RCC 7860 (cell line): ENCODE data around the gene AQP12B.

Source experiments
- DNase-seq: peaks from one replicate; pipeline ENCODE4 v3.0.0-alpha.2; 2015; ENCODE audit warnings: low spot score
- FAIRE-seq: peaks from 2 replicates; lab custom pipeline; 2012; peaks lifted over from hg19 to GRCh38; lab: Jason Lieb, UNC

The AQP12B gene

DNA sequence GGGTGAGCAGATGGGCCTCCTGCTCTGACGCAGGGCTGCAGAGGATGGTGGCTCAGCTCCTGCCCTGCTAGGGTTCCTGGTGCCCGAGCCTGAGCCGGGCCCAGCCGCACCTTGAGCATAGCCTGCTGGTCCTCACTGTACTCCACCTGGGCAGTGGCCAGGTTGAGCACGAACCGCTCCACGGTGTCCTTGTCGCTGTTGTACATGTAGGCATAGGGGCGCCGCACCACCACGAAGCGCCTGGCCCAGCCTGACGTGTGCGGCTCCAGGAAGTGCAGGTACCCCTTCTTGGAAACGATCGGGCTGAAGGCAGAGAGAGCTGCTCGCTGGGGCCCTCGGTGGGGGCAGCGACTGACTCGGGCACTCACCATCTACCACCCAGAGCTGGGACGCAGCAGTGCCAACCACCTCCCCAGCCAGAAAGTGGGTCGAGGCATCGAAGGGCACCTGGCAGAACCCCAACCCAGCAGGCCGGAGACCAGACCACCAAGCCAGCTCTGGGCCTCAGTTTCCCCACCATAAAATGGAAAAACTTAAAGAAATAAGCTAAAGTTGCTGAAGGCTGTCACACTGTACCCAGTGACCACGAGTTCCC, 36.3 kb upstream of the AQP12B start:
- FAIRE-seq (no peak), DNase-seq (no peak)

DNA sequence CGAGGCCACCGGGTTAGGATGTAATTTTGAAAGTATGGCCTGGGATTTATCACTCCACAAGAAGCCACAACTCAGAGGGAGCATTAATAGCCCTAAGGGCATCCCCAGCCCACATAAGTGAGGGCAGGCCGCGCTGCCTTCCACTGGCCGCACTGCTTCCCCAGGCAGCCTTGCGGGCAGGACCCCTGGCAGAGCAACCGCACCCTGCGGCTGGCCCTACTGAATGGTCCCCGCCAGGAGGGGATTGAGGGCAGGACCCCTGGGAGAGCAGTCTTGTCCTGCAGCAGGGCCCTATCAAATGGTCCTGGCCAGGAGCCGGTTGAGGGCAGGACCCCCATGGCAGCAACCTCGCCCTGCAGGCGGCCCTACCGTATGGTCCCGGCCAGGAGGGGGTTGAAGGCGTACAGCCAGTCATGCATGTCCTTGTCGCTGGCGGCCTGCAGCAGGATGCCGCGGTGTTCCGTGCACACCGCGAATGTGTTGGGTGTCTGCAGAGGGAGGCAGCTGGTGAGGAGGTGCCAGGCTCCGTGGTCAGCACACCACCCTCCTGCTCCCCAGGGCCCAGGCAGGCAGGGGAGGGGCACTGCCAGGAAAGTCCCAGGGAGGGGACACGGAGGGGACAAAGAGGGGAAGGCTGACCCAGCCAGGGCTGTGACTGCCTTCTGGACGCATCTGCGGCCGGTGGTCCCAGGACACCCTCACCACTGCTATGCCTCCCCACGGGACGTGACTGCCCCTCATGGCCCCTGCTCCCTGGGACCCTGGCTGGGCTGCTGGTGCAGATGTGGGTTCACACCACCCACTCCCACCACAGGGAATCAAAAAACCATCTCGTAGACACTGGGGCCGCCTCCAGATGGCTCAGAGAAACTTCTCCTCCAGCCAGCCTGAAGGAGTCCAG, 35.2 kb upstream of the AQP12B start:
- DNase-seq (no peak), FAIRE-seq (no peak)

DNA sequence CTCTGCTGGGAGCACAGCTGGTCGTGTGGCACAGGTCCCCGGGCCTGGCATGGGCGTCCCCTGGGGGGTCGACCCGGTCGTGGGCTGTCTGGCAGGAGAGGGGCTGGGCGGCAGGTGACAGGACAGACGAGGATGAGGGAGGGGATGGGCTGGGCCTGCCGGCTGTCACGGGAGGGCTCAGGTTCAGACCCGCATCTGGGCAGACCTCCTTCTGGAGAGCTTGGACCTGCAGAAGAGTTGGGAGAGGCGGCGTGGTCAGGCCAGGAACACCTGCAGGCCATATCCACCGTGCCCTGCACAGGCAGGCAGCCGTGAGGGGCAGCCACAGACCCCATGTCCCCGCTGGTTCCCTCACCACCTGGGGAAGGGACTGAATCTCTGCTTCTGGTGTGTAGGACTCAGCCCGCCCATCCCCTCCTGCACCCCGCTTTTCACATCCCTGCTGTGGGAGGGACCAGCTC, 34.5 kb upstream of the AQP12B start:
- FAIRE-seq (no peak), DNase-seq (no peak)

DNA sequence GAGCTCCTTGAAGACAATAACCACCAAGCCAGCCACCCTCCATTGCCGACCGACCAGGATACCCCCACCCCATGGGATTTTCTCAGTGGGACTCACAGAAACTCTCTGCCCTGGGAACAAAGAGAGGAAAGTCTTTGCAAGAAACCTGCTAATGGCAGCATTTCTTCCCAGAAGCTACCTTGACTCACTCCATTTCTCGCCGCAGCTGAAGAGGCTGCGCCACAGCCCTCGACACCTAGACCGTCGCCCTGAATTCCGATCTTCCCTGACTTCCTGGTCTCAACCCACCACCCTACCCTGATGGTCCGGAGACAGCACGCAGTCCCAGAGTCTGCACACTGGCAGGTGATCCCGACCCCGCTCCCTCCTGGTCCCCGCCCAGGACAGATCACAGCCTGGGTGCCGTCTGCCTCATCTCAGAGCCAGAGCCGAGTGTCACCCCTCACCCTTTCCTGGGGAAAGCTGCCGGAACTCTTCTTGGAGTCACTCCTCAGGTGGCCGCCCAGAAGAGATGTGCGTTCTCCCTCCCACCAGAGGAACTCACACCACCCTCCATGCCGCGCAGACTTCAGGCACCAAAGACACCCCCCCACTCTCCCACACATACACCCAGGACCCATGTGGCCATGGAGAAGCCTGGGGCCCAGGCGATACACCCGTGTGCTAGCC, 33.6 kb upstream of the AQP12B start:
- FAIRE-seq (no peak), DNase-seq (no peak)

DNA sequence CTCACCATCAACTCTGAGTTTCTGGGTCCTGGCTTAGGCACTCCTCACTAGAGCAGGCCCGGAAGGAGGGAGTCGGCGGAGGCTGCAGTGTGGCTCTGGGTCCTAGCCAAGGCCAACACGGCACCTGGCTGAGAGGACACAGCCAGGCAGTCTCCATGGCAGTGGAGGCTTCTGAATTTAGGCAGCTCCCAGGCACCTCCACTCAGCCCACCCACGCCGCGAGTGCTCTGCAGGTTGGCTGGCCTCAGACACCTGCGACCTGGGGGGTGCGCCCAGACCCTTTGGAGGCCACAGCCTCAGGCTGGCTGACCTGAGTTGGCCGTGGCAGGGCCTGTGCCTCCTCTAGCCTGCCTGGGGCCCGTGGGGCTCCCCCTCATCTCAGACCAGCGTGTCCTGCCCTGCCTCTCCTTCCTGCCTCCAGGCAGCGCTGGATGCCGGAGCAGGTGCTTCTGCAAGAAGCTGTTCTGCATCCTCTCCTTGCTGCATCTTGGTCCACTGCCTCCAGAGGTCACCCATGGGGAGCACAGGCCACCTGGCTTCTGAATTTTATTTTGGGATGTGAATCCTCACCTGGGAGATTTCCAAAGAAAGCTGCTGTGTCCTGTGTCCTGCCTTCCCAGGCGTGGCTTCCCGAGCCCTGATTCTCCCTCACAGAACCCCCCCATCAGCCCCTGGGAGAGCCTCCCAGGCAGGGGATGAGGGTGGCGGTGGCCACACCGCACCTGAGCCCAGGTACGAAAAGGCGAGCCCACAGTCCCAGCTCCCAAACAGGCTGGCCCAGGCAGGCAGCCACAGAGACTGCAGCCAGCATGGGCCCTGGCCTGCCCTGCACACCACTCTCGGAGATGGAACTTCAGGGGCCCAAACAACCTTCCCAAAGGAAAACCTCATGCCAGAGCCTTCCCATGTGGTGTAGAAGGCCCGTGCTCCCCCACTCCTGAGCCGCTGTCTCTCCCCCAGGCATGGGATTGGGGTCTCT, 32.4 kb upstream of the AQP12B start:
- DNase-seq (no peak), FAIRE-seq (no peak)

DNA sequence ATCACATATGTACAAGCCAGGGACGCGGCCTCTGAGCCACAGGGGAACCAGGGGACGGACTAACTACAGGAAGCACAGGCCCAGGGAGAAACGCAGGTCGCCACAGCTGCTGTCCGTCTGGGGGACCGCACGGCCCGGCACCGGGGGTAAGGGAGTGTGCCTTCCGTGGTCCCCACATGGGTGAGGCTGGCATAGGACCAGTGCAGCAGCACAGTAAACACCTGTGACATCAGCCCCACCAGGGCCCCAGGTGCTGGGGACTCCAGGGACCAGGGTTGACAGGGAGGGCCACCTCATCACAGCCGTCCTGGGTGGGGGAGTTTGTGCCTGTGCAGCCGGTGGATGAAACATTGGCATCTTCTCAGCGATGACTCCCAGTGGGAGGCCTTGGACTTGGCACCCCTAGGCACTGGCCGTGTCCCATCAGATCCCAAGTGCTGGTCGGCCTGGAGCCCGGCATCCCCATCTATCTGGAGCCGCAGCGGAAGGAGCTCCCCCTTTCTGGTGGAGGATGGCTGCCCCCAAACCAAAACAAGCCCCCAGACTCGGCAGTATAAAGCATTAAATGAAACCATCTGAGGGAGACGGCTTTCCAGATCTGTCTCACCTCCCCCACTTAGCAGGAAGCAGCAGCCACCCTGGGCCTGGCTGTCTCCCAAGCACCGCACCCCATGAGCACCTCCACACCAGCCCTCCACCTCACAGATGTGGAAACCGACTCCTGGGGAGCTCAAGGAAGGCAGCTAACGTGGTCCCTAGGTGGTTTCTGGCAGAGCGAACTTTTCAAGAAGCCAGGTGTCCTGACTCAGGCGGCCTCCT, 31.5 kb upstream of the AQP12B start:
- DNase-seq: no peak
- FAIRE-seq: no peak

DNA sequence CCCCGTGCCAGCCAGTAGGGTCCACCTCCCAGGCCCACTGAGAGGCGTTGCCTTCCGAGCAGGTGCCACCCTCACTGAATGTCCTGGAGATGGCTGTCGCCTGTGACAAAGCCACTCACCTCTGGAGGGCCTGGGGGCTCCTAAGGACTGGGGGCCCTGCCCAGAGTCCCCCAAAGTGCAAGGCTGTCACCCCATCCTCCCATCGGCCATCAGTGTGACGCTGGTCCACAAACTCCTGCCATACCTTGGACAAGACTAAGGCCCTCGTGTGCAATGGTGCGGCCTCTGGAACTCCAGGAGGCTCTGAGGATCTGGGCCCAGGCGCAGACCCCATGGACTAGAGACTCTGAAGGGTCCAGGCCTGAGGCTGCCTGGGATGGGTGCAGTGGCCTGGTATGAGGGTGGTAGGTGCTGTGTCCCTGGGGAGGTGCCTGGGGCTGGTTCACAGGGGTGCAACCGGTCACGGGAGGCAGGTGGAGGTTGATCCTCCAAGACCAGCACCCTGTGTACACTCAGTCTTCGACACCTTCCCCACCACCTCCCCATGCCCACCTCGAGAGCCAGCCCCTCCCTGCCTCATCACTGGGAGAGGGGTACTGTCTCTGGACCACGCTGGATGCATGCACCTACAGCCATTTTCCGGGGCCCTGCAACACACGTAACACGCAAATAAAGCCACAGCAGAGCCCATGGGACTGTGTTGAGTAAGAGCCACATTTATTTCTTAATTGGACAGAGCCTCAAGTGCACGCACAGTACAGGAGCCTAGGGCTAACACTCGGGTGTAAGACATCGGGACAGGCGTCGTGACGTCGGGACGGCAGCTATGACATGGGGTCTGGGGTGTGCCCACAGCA, 30.6 kb upstream of the AQP12B start:
- DNase-seq: no peak
- FAIRE-seq: no peak

DNA sequence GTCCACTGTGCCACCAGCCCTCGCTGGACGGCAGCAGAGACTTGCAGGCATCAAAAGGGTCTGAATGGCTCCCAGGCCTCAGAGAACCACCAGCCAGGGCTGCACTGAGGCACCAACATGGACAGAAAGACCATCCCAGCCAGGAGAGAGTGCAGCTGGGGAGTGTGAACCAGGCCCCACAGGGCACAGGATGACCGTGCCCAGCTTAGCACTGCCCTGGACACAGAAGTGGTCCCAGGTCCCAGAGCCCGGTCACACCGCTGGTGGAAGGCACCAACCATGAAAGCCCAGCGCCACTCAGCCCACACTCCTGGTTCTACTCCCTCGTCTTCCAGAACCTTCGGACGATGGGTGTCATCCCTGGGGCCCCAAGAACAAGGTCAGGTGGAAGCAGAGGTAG, 29.4 kb upstream of the AQP12B start:
- no peak for FAIRE-seq

DNA sequence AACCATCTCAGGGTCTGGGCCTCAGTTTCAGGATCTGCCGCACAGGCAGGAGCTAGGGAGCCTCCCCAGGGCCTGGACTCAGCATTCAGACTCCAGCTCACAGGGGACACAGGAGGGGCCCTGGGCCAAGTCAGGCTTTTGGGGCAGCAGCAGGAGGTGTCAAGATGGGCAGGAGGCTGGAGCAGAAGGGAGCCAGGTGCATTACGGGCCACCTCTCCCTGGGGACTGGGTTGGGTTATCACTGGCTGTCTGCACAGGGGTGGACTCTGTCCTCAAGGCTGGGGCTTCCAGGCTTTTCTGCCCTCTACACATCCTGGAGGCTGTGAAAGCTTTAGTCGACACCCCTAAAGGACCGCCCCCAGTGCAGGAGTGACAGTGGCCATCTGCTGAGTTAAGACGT, 29.0 kb upstream of the AQP12B start:
- FAIRE-seq (no peak), DNase-seq (no peak)

More for the DNA sequence above, 29.4 kb upstream of the AQP12B start:
- no peak for DNase-seq

DNA sequence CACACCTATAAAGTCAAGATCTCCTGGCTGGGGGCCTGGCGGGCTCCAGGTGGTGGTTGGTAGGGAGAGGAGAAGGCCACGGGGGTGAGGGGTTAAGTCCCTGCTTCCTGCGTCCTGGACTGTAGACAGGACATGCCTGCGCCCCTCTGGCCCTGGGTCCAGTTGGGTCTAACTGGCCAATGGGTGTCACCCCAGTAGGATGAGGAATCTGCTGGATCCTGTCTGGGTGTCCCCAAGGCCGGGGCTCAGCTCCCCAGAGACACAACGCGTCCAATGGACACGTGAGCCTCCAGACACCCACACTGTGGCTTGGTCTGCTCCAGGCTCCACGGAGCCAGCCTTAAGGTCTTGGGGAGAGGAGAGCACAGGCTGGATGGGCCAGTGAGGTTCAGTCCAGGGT, 28.6 kb upstream of the AQP12B start:
- DNase-seq (no peak), FAIRE-seq (no peak)

DNA sequence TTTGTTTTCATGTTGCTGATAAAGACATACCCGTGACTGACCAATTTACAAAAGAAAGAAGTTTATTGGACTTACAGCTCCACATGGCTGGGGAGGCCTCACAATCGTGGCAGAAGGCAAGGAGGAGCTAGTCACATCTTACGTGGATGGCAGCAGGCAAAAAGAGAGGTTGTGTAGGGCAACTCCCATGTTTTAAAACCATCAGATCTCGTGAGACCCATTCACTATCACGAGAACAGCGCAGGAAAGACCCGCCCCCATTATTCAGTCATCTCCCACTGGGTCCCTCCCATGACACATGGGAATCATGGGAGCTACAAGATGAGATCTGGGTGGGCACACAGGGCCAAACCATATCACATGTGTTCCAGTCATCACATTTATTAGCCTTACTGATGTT, 25.8 kb upstream of the AQP12B start:
- DNase-seq (no peak), FAIRE-seq (no peak)

DNA sequence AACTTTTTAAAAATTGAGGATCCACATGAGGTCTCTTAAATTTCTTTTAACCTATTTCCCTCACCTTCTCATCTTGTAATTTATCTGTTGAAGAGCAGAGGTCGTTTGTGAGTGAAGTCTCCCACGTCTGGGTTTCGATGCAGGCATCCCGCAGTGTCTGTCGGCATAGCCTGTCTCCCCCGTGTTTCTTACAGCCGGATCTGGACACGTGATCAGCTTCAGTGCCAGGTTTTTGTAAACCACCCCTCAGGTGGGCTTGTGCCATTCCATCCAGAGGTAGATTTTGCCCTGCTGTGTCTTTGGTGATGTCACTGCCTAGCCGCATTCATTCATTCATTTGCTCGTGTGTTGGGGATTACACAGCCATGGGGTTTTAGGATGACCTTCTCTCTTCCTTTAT, 25.1 kb upstream of the AQP12B start:
- DNase-seq (no peak), FAIRE-seq (no peak)

DNA sequence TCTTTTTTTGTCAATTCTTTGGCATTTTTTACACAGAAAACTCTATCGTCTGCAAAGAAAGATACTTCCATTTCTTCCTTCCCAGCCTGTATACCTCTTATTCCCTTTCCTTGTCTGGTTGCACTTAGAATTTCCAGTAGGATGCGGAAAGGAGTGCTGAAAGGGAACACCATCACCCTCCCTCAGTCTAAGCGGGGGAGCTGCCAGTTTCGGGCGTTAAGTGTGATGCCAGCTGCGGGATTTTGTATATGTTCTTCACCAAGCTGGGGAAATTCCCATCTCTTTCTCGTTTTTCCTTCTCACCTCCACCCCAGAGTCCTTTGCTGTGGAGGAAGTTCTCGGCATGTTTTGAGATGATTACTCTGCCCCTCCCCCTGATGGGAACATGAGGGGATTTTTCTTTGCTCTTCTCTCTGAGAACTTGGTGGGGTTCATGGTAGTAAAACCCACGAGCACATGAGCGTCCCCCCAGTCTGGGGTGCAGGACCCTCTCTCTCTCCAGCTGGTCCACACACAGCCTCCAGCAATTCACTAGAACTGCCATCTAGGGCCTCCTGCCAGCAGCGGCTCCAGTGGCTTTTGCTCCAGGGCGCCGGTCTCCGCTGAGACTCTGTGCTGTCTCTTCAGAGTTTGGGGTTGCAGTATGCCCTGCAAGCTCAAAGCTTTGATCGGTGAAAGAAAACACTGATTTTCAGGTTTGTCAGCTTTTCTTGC, 24.5 kb upstream of the AQP12B start:
- FAIRE-seq (no peak), DNase-seq (no peak)

DNA sequence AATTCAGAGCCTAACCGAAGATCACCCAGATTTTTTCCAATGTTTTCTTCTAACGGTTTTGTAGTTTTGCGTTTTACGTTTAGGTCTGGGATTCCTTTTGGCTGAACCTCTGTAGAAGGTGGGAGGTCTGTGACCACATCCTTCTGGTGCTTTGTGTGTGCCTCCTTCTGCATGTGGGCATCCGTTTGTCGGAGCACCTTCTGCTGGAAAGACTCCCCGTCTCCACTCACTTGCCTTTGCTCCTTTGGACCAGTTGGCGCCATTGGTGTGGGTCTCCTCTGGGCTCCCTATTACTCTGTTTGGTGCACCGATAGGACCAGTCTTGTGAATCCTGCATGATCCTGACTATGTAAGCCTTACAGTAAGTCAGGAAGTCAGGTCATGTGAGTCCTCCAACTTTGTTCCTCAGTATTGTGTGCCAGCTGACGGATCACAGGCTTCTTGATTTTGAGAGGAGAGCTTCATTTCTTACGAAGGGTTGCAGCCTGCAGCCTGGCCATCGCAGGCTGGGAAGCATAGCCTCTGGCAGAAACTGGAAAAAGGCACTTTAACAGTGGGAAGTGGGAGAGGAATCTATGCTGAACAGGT, 22.6 kb upstream of the AQP12B start:
- no peak for DNase-seq
- no peak for FAIRE-seq

DNA sequence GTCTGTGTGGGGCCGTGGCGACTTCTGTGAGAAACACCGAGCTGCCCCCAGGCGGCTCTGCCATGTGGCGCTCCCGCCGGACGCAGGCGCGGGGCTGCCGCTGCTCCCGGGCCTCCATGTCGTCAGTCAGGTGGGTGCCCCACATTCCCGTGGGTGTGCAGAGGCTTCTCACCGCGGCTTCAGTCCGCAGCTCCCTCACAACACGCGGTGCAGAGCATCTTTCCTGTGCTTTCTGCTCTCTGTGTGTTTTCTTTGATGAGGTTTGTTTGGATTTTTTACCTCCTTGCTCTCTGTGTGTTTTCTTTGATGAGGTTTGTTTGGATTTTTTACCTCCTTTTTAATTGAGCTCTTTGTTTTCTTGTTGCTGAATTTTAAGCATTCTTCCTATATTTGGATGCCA, 22.0 kb upstream of the AQP12B start:
- no peak for FAIRE-seq
- DNase-seq: no peak

DNA sequence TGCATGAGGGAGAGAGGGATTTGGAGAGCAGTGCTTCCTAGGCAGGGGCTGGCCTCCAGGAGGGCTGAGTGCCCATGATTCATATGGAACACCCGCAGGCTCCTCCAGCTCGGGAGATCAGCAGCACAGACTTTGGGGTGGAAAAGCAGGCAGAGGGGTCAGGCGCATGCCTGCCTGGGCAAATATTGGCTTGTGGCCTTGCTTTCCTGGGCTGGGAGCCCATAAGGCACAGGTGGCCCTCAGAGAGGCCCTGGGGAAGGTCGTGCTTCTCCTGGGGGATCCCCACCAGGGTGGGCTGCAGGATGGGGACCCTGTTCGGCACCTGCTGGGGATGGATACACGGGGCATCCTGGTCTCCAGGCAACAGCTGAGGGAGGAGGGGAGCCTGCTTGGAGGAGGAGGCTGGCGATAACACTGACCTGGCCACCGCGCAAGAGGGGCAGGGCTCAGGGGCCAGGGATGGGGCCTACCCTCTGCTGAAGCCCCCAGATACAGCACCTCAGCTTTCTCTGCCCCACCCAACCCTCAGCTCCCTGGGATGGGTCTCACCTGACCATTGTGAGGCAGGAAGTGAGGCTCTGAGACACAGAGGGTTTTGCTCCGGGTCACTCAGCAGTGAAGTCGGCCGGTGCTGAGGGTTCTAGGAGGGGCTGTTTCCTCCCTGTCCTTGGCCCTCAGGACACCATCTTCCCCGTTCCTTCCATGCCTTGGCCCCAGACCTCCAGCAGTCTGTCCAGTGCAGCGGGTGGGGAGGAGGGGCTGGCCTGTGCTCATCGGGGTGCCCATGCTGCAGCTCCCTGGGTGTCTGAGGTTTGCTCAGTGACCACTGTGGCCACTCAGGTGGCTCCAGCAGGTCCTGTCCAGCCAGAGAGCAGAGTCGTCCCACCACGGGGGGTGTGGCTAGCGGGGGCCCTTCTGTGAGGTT, 21.0 kb upstream of the AQP12B start:
- FAIRE-seq (no peak), DNase-seq (no peak)

DNA sequence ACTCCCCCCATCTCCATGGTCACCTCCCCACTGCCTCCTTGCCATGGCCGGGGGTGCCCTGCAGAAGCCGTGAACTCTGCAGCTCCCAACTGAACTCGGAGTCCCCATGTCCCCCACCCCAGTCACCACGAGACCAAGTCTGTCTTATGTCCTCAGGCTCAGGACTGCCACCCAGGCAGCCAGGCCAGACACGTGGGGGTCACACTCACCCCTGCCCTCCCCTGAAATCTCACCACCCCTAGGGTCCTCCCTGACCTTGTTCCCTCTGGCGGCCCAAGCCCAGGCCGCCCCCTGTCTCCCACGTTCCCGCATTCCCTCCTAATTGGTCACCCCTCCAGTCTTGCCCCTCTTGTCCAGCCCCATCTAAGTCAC, 19.9 kb upstream of the AQP12B start:
- DNase-seq: no peak
- no peak for FAIRE-seq
